NCI-H2171 treated with DMSO at 0.1 percent for 48 hours (cell line): ENCODE data around the gene PPM1M.

Experiments used
- DNase-seq: peaks from one replicate; lab custom pipeline; 2025; lab: John Stamatoyannopoulos, UW

The PPM1M gene

GRCh38 chr3:52295671-52296208 is 50.2 kb downstream of the PPM1M start:
- DNase-seq = no peak

- no peak for DNase-seq
Measured at GRCh38 chr3:52297242-52298148, 51.9 kb downstream of the PPM1M start.

GRCh38 chr3:52298149-52299098 is 52.9 kb downstream of the PPM1M start:
- DNase-seq = no peak

GRCh38 chr3:52299247-52299878 is 53.8 kb downstream of the PPM1M start:
- no peak for DNase-seq
